GM23338 (cell line): Measurements from ENCODE around the gene SYK.

Source experiments
- EZH2 ChIP-seq: fragments of 200-600 bp; sonication (generic); IDR thresholded peaks from one replicate; pipeline ENCODE4 v1.8.0; 2017; ENCODE audit warnings: antibody characterized with exemption, mild to moderate bottlenecking, low read depth; ENCODE audit not compliant: unreplicated experiment
- EZH2phosphoT487 ChIP-seq: fragments of 200-600 bp; sonication (generic); IDR thresholded peaks from one replicate; pipeline ENCODE4 v1.8.1; 2018; ENCODE audit warnings: antibody characterized with exemption; ENCODE audit not compliant: unreplicated experiment
- POLR2AphosphoS5 ChIP-seq: IDR thresholded peaks from 2 replicates; pipeline ENCODE4 v1.6.1; 2016; ENCODE audit warnings: antibody characterized with exemption, low read depth
- TF ChIP-seq, protein P1 (sequence below), 2 experiments: fragments of 200-600 bp in 1 of 2; sonication (generic) in 1 of 2; conservative IDR thresholded peaks; 2 replicates each; pipeline versions ENCODE4 v1.5.1 to v1.6.1; 2016 to 2017; ENCODE audit warnings: antibody characterized with exemption in 2 of 2, low read depth in 2 of 2, mild to moderate bottlenecking in 2 of 2, moderate library complexity in 1 of 2

DNA sequence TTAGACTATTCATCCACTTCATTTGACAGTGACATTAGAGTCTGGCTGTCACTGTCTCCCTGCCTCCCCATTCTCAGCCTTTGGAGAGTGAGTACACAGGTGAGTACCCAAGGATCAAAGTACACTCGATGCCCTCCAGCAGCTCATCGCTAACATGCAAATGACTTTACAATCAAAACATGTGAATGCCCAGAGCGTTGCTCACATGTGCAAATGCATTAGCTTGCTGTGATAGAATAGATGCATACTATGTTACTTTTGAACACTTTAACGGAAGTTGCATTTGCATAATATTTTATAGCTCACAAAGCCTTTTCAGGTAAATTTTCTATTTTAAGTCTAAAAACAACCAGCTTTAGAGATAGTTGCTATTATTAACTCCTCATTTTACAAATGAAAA lies 107.6 kb downstream of the SYK start:
- TF ChIP-seq, protein P1, sequence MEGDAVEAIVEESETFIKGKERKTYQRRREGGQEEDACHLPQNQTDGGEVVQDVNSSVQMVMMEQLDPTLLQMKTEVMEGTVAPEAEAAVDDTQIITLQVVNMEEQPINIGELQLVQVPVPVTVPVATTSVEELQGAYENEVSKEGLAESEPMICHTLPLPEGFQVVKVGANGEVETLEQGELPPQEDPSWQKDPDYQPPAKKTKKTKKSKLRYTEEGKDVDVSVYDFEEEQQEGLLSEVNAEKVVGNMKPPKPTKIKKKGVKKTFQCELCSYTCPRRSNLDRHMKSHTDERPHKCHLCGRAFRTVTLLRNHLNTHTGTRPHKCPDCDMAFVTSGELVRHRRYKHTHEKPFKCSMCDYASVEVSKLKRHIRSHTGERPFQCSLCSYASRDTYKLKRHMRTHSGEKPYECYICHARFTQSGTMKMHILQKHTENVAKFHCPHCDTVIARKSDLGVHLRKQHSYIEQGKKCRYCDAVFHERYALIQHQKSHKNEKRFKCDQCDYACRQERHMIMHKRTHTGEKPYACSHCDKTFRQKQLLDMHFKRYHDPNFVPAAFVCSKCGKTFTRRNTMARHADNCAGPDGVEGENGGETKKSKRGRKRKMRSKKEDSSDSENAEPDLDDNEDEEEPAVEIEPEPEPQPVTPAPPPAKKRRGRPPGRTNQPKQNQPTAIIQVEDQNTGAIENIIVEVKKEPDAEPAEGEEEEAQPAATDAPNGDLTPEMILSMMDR (conservative IDR thresholded peaks at IDR 0.05; ENCODE audit: low read depth in 2 of 2): no peak
- TF ChIP-seq EZH2 (no peak), EZH2phosphoT487 (no peak), POLR2AphosphoS5 (no peak)
